Neural cell (in vitro differentiated cells): Measurements from ENCODE around the gene OR8K5. TPM values are rescaled to one million over a fixed set of nuclear protein-coding genes. Genes with fewer than 3 reads are reported as not detected.

Source experiments
- H2AFZ ChIP-seq: fragments of 200-600, 300-800 bp; sonication (generic), shearing (Covaris generic); 2 replicates; pipeline ENCODE4 v1.6.0; 2014; ENCODE audit warnings: low read depth, mild to moderate bottlenecking, antibody characterized with exemption, low read length, moderate library complexity
- H3F3A ChIP-seq: fragments of 200-600 bp; shearing (Covaris generic); 2 replicates; pipeline ENCODE4 v1.6.1; 2016; ENCODE audit warnings: mild to moderate bottlenecking, moderate library complexity, mixed read lengths, antibody characterized with exemption, low read length; ENCODE audit not compliant: insufficient read depth, poor library complexity, severe bottlenecking
- H3K27ac ChIP-seq: fragments of 200-600, 300-800 bp; sonication (generic), shearing (Covaris generic); 2 replicates; pipeline ENCODE4 v1.5.1; 2014; ENCODE audit warnings: mild to moderate bottlenecking, low read length, moderate library complexity
- H3K27me3 ChIP-seq: fragments of 300-800, 200-600 bp; sonication (generic), shearing (Covaris generic); 2 replicates; pipeline ENCODE4 v1.6.0; 2014; ENCODE audit warnings: mild to moderate bottlenecking, low read depth, low read length, moderate library complexity; ENCODE audit not compliant: insufficient read depth
- H3K36me3 ChIP-seq: fragments of 300-800, 200-600 bp; sonication (generic), shearing (Covaris generic); 2 replicates; pipeline ENCODE4 v1.5.1; 2014; ENCODE audit warnings: mild to moderate bottlenecking, antibody characterized with exemption, low read length, moderate library complexity; ENCODE audit not compliant: insufficient read depth
- H3K4me2 ChIP-seq: fragments of 300-800, 200-600 bp; sonication (generic), shearing (Covaris generic); 2 replicates; pipeline ENCODE4 v1.6.0; 2014; ENCODE audit warnings: mild to moderate bottlenecking, low read length
- H3K4me3 ChIP-seq: fragments of 300-800, 200-600 bp; sonication (generic), shearing (Covaris generic); 2 replicates; pipeline ENCODE4 v1.5.1; 2014; ENCODE audit warnings: mild to moderate bottlenecking, low read length, moderate library complexity
- H3K79me2 ChIP-seq: fragments of 200-600 bp; shearing (Covaris generic); replicated peaks from 2 replicates; pipeline ENCODE4 v1.6.0; 2014; ENCODE audit warnings: mild to moderate bottlenecking, low read length, moderate library complexity; ENCODE audit not compliant: insufficient read depth
- H3K9ac ChIP-seq: fragments of 300-800, 200-600 bp; sonication (generic), shearing (Covaris generic); 2 replicates; pipeline ENCODE4 v1.6.1; 2016; ENCODE audit warnings: mild to moderate bottlenecking, low read length, mixed read lengths
- H3K9me2 ChIP-seq: fragments of 200-600 bp; shearing (Covaris generic); 2 replicates; pipeline ENCODE4 v1.6.1; 2016; ENCODE audit warnings: mild to moderate bottlenecking, low read length, mixed read lengths; ENCODE audit not compliant: insufficient read depth
- H3K9me3 ChIP-seq: fragments of 200-600, 300-800 bp; sonication (generic), shearing (Covaris generic); 2 replicates; pipeline ENCODE4 v1.6.1; 2016; ENCODE audit warnings: mild to moderate bottlenecking, mixed run types, low read length, moderate library complexity, mixed read lengths
- H4K20me1 ChIP-seq: fragments of 200-600 bp; shearing (Covaris generic); 2 replicates; pipeline ENCODE4 v1.6.1; 2016; ENCODE audit warnings: mild to moderate bottlenecking, mixed run types; ENCODE audit not compliant: insufficient read depth
- MXI1 ChIP-seq: fragments of 450-650 bp; conservative IDR thresholded peaks from 2 replicates; pipeline ENCODE4 v1.6.1; 2014; ENCODE audit warnings: antibody characterized with exemption, mild to moderate bottlenecking; ENCODE audit not compliant: poor library complexity, severe bottlenecking
- SMC3 ChIP-seq: fragments of 450-650 bp; conservative IDR thresholded peaks from 2 replicates; pipeline ENCODE4 v1.6.1; 2014; ENCODE audit warnings: antibody characterized with exemption, mild to moderate bottlenecking, moderate library complexity; ENCODE audit not compliant: poor library complexity
- polyA plus RNA-seq: library from polyadenylated mRNA; depleted of rRNA; stranded (reverse); fragments of >200 nt; gene quantifications from 2 replicates; pipeline ENCODE4 v1.2.3, GENCODE V29; 2014

OR8K5 gene
- polyA plus RNA-seq, 1 donor from 2014 or later, result not detected

- Histone ChIP-seq H3K79me2 (no peaks in the 10 kb centered on the region), H3K9me2 (no peaks in the 10 kb centered on the region), H3K4me3 (no peak within 1 kb of the TSS), H3K4me2 (no peak within 1 kb of the TSS), H3F3A (no peaks in the 10 kb centered on the region), H3K27ac (no peak within 1 kb of the TSS), H3K9me3 (no peaks in the 10 kb centered on the region), H3K36me3 (no peaks in the 10 kb centered on the region), H4K20me1 (no peaks in the 10 kb centered on the region), H2AFZ (no peak within 1 kb of the TSS), H3K9ac (no peak within 1 kb of the TSS), H3K27me3 (no peaks in the 10 kb centered on the region)
- TF ChIP-seq SMC3, result no peak
- no peak for TF ChIP-seq MXI1
Measured at GRCh38 chr11:56122073-56122472, 38.0 kb downstream of the OR8K5 start, which contains the start of gene OR8H3. Gene OR8H3 (plus strand): TSS chr11:56122373. CDS start chr11:56122373, 0 bp downstream.

Other genes starting within 250 kb of the OR8K5 start
- gene OR5W2, start 245.7 kb downstream of the OR8K5 start, polyA plus RNA-seq, result not detected in 2 replicates
- gene OR5I1, start 223.9 kb downstream of the OR8K5 start, polyA plus RNA-seq, result not detected in 2 replicates
- gene OR10AG1, start 190.4 kb downstream of the OR8K5 start, polyA plus RNA-seq, result not detected in 2 replicates
- not detected in 2 replicates for gene OR5F1, start 165.7 kb downstream of the OR8K5 start, polyA plus RNA-seq
- gene OR5AS1, start 132.7 kb downstream of the OR8K5 start, polyA plus RNA-seq, result not detected in 2 replicates
- gene OR8I2, start 67.0 kb downstream of the OR8K5 start, polyA plus RNA-seq, result not detected in 2 replicates
- gene OR8H2, start 56.6 kb downstream of the OR8K5 start, polyA plus RNA-seq, result not detected in 2 replicates
- gene OR8H3, start 37.9 kb downstream of the OR8K5 start, polyA plus RNA-seq, result not detected in 2 replicates
- not detected in 2 replicates for gene OR8J3, start 20.1 kb downstream of the OR8K5 start, polyA plus RNA-seq
- gene OR5J2, start 16.3 kb upstream of the OR8K5 start, polyA plus RNA-seq, result not detected in 2 replicates
- gene OR5T2, start 73.9 kb upstream of the OR8K5 start, polyA plus RNA-seq, result not detected in 2 replicates
- gene OR5T3, start 91.9 kb upstream of the OR8K5 start, polyA plus RNA-seq, result not detected in 2 replicates
- gene OR5T1, start 113.8 kb upstream of the OR8K5 start, polyA plus RNA-seq, result not detected in 2 replicates
- gene OR8H1, start 131.9 kb upstream of the OR8K5 start, polyA plus RNA-seq, result not detected in 2 replicates
- gene OR8K3, start 154.8 kb upstream of the OR8K5 start, polyA plus RNA-seq, result not detected in 2 replicates
- 0.60 TPM in 1 of 2 replicates, not detected in the other for gene OR8K1, start 185.7 kb upstream of the OR8K5 start, polyA plus RNA-seq
- gene OR8J1, start 194.0 kb upstream of the OR8K5 start, polyA plus RNA-seq, result not detected in 2 replicates
- not detected in 2 replicates for gene OR8U1, start 215.3 kb upstream of the OR8K5 start, polyA plus RNA-seq